GM21381 (cell line): Measurements from ENCODE around the gene NFAM1.

Source experiments
- ATAC-seq: cut with Tn5 transposase; IDR thresholded peaks from one replicate; pipeline ENCODE4 v1.9.1; 2021; ENCODE audit warnings: mild to moderate bottlenecking, moderate library complexity; ENCODE audit not compliant: unreplicated experiment

NFAM1 gene, protein sequence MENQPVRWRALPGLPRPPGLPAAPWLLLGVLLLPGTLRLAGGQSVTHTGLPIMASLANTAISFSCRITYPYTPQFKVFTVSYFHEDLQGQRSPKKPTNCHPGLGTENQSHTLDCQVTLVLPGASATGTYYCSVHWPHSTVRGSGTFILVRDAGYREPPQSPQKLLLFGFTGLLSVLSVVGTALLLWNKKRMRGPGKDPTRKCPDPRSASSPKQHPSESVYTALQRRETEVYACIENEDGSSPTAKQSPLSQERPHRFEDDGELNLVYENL

DNA sequence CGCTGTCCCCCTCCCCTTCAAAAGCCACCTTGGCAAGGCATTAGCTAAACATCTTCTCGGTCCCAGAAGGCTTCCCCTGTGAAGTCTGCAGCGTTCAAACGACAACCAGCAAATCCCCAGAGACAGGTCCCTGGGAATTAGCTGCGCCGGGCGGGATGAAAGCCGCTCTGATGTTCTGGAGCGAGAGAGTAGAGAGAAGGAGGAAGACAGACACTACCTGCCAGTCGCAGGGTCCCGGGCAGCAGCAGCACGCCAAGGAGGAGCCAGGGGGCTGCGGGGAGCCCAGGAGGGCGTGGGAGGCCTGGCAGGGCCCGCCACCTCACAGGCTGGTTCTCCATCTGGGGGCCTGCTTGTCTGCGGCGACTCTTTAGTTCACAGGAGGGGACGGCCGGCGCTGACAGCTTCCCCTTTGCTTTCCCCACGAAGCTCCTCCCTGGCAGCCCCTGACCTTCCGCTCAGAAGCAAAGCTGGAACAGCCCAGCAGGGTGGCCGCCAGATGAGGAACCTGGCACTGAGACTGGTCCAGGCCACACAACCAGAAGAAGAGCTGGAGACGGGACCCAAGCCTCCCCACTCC is at the start of gene NFAM1:
TSS of gene NFAM1 (minus strand) at position 384 of the 577 bp plus-strand sequence. CDS start at position 338, 46 bp downstream.
- no peak for ATAC-seq

DNA sequence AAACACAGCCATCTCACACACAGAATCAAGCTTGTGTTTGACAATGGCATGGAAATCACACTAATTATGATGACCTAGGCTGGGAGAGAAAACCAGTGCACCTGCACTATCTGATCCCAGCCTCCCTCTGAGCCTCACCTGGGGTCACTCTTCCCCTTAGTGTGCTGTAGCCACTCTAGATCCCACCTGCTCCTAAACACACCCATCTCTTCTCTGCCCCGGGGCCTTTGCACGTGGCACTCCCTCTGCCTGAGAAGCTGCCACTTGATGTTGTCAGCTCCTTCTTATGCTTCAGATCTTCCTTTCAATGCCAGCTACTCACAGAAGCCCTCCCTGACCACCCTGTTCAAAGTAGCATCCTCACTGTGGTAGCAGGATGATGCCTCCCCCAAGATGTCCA is 42.9 kb upstream of the NFAM1 start:
- ATAC-seq = no peak

DNA sequence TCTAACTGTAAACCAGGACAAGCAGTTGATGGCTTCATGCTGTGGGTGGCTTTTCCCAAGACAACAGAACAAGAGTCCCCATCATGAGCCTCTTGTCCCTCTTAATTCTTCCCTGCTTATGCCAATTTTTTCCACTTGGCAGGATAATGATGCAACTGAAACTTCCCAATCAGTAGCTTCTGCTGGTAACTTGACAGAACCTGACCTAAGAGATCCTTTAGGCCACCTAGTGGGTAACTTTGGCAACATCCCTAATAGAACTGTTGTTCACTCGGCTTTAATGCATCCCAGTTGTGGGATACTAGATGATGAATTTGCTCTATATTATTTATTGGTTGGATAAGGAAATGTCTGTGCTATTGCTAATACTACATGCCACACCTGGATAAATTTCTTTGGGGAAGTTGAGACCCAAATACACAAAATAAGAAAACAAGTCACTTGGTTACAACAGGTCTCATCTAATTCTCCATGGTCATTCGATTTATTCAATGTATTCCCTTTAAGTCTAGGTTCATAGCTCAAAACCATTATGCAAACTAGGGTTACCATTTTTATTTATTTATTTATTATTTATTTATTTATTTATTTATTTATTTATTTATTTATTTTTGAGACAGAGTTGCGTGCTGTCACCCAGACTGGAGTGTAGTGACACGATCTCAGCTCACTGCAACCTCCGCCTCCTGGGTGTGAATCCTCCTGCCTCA is 41.4 kb upstream of the NFAM1 start:
- ATAC-seq = no peak

DNA sequence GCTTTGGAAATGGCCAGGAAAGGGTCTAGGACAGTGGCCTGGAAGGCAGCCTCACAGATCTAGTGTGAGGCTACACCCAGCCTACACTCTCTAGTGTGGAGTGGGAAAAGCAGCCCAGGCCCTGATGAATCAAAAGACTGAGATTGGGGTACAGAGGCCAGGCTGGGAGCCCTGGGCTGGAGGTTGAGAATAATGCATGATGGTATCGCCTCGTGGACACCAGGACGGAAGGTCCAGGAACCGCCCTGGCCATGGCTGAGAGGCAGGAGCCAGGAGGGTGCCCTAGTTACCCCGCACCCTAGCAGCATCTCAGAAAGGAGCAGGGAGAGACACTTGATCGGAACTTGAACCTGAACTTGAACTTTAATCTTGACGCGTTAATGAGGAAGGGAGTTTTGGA is 40.5 kb upstream of the NFAM1 start:
- no peak for ATAC-seq

DNA sequence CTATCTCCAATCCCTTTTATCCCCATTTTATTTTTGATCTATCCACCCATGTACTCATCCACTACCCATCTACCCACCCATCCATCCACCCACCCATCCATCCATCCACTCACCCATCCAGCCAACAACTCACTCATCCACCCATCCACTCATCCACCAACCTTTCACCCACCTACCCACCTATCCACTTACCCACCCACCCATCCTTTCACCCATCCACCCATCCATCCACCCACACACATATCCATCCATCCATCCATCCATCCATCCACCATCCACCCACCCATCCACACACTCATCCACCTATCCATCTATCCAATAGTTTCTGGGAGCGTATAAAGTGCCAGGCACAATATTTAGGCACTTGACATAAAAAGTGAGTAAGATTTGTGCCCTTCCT is 39.2 kb upstream of the NFAM1 start:
- ATAC-seq = no peak

DNA sequence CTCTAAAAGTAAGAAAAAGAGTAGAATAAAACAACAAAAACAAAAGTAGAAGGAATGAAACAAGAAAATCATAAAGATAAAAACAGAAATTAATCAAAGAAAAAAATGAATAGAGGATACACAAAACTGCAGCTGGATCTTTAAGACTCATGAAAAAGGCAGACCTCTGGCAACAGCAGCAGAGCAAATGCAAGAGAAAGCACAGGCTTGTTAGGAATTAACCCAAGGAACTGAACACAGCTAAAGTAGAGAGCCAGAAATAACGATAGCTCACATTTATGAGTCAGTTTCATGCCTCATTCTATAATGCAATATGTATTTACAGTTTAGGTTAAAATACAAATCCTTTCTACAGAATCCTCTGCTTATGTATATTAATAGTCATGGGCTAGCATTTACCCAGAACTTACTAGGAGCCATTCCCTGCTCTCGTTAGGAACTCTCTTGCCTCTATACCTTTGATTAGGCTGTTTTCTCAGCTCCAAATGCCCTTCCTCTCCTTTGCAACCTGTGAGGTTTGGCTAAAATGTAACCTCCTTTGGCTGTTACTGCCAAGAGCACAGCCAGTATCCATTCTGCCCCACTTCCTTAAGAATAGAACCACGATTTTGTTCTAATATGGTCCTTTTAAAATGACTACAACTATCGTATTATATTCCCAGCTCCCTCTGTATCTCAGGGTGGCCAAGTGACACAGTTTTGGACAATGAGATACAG is 38.3 kb upstream of the NFAM1 start:
- ATAC-seq = no peak

DNA sequence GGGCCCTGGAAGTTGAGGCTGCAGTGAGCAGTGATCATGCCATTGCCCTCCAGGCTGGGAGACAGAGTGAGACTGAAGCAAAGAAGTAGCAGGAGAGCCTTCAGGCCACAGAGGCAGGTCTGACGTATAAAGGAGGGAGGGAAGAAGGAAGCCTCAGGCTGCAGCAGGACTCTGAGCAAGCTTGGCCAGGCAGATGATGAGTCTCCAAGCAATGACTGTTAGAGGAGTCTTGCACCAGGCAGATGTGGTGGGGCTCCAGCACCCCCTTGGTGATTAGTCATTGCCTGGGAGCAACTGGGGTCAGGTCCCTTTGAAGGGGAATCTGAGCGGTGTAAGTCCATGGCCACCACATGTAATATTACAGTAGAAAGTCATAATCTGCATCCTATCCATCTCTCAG is 36.6 kb upstream of the NFAM1 start:
- ATAC-seq = no peak

DNA sequence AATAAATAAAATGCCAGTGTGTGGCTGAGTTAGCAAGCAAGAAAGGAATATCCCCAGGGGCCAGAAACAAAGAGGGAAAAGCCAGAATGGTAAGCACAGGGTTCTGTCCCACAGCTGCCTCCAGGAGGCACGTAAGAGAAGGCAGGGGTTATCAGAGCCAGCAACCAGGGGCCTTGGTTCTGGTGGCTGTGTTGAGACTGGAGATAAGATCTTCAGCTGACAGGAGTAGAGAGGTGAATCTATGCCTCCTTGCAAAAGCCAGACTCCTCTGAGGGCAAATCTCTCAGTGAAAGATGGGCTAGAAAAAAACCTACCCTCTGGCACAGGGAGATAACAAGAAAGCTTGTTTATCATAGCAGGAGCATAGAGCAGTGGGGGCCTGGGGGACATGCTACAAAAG is 29.8 kb upstream of the NFAM1 start:
- no peak for ATAC-seq

DNA sequence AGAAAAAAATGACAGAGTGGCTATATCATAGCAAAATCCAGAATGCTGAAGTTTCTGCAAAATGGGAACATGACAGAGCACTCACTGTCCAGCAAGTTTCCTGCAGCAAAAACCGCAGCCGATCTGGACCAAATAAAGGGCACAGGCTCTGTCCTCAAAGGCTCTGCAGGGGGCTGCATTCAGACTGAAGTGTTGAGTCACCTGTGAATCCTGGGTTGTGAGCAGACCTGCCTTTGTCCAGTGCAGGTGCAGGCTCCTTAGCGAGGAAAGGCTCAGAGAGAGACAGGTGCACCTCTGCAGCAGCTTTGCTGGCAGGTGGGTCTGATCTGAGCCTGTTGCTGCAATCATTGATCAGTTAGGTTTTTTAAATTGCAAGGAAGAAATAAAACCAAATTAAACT is 29.3 kb upstream of the NFAM1 start:
- ATAC-seq = no peak

DNA sequence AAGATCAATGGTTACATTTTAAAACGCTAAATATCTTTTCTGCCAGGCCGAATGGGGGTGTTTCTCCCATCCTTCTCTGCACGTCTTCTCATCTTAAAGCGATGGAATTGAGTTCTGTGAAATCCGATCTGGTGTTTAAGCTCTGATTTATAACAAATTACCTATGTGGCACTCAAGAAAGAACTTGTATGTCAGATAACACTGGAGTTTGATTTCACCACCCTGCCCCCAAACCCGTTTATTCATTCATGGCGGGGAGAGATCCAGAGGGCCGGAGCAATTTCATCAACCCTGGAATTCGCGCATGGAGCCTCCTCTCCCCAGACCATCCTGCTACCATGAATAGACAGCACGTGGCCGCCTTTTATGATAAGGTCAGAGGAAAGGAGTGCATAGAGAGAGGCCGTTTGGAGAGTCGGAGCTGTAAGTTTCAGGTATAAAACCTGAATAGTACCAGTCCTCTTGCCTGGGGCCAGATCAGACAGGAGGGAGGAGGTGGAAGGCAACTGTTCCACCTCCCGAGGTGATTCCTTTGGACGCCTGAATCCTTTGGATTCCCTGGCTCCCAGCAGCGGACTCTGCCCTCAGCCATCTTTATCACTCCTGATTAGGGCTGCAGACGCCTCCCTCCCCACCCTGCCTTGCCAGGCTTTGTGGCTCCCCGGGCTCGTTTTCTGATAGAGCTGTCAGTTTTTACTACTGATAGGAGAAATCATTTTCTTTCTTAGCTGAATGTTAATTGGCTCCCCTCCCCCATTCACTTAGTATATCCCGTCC is 27.3 kb upstream of the NFAM1 start:
- no peak for ATAC-seq

DNA sequence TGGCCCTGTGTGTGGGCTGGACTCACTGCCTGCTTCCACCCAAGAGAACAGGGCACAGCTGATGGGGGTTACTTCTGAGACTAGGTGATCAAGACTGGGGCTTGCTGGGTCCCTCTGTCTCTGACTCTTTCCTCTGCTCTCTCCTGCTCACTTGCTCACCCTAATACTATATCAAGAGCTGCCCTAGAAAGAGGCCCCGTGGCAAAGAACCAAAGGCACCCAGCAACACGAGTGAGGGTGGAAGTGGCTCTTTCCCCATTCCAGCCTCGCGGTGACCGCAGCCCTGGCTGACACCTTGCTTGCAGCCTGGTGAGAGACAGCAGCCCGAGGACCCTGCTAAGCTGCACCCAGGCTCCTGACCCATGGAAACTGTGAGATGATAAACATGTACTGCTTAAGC is 20.7 kb upstream of the NFAM1 start:
- no peak for ATAC-seq

DNA sequence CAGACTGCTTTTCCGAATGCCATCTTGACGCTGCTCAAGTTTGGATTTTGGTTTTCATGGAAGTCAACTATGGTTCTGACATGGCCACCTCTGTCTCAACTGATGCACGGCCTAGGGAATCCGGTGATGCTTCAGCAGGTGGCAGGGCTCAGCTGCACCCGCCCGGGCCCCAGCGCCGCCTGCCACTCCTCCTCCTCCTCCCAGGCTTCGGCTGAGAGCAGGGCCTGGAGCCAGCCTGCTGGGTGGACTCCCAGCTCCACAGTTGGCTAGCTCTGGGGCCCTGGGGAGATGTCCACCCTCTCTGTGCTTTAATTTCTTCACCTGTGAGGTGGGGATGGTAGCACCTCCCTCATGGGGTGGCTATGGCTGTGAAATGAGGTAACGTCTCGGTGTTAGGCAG is 20.3 kb upstream of the NFAM1 start:
- no peak for ATAC-seq

DNA sequence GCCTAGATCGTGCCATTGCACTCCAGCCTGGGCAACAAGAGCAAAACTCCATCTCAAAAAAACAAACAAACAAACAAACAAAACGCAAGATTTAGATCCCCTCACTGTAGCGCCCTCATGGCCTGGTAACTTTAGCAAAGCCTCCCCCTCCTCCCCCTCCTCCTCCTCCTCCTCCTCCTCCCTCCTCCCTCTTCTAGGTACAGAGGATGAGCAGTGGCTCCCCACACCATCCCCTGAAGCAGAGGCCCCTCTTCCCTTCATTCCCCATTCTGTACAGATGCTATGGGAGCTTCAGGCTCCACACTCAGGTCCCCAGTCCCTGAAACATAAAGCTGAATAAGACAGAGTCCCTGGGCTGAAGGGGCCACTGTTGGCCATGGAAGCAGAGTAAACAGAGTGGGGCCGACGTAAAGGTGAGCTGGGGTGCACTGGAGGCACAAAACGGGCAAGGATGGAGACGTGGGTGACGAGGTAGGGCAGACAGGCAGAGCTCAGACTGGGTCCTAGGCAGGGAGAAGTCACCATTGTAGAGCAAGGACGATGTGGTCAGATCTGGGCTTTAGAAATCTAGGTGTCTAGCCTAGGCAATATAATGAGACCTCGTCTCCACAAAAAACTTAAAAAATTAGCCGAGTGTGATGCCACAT is 19.4 kb upstream of the NFAM1 start:
- ATAC-seq = no peak

DNA sequence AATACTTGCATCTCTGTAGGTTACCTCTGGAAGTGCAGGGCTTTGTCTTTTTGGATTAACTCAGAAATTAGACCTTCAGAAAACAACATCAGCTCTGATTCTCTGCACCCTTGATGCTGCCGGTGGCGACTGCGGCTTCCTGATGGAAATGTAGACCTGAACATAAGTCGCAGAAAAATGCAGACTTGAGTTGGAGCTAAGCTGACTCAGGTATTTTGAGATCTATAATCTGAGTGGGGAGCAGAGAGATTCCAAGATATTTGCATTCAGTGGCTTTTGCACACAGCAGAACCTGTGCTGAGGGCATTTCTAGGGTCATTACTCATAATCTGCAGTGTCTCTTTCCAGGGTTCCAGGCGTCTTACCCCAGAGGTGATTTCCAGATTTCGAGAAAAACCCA is 18.7 kb upstream of the NFAM1 start:
- ATAC-seq = no peak

DNA sequence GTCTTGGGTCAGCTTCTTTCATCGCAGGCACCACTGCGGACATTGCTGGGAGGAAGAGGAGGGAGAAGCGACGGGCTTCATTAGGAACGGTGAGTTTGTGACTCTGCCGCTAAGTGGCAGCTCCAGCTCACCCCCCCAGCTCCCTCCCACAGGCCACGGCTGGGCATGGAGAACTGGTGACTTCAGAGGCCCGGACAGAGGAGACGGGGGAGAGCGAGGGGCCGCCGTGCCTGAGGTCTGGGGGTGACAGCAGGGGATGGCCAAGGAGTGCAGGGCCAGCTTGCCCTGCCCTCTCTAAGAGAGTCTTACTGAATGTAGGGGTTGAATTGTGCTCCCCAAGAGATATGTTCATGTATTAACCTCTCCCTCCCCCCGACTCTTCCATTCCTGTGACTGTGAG is 13.9 kb upstream of the NFAM1 start:
- ATAC-seq = no peak

DNA sequence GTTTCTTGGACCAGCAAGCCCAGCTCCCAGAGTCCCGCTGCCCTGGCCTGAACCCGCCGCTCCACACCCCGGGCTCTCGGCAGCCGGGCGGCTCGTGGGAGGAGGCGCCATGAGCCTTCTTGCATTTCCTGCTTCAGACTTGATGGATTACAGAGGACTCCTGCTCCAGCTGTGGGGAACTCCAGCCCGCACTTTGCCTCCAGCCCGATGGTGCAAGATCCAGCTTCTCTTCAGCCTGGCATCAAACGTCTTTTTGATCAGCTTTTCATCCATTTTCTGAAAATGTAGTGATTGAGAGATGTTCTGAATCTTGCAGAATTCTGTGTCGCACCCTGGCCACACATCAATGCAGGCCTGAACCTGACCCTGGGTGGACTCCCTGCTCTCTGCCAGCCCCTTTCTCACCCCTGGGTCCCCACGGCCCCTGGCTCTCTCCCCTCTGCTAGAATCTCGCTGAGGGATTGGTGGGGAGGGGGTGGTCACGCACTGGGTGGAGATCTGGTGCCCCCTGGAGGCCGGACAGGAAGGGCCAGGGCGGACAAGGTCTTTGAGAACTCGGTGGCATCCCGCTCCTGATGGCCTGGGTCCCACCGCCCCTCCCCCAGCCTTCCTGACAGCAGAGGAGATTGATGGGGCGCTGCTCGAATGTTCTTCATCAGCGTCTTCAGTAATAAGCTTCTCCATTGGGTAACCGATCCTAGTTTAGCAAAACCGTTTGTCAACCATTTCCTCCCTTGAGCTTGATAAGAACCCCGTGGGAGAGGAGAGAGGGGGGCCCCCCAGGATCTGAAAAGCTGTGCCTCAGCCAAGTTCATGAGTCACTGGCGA is 12.1 kb upstream of the NFAM1 start:
- ATAC-seq = no peak

DNA sequence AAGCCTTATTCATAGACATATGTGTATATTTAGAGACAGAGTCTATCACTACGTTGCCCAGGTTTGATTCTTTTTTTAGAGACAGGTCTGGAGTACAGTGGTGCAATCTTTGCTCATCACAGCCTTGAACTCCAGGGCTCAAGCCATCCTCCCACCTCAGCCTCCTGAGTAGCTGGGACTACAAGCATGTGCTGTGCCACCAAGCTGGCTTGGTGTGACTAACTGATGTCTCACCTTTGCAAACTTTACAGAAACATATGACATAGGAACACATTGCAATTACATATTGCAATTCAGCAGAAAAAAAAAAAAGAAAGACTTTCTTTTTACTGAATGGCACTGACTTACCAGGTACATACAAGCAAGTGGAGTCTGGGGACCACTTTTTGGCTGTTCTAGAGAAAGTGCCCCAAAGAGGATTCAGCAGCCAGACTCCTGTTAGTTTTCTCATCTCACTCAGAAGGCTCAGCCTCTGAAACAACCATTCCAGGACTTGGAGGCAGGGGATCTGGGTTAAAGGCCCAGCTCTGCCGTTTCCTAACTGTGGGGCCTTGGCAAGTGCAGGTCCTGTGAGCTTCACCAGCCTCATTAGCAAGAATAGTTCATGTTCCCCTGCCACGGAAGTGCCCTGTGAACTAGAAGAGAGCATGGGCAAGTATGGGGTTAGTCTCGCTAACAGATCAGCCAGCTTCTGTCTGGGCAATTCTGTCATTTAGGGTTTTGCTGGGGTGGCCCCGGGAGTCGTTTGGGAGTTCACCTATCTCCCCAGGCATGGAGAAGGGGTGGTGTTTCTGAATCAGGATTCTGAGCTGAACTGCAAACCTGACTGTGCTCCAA is 11.3 kb upstream of the NFAM1 start:
- no peak for ATAC-seq

DNA sequence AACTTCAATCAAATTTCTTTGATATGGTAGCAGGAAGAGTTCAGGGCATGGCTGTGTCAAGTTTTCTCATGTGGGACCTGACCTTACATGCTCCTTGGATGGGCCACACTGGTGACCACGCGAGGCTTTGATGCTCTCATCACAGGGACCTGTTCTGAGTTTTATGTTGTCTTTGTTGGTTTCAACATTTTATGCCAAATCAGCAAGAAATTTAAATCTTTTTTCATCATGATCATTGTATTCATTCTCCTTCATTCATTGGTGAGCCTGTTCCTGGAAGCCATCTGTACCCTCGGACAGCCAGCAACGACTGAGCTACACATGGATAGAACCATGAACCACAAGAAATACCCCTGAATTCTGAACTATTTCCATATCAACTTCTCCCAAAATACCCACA is 10.5 kb upstream of the NFAM1 start:
- ATAC-seq = no peak

DNA sequence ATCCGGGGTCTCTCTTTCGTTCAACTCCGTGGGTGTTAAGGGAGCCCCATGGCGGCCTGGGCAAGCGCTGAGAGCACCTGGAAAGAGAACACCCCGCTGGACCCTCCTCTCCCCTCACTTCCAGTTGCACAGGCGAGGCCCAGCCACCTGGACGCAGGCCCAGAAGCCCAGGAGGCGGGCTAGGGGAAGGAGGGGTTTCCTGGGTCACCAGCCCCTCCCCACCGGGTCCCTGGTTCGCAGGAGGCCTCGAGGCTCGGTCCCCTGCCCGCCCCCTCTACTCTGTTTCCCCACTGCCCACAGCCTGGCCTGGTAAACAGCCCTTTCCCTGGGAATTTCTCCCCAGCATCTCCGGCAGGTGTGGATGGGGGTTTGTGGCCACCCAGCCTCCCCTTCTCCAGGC is 8.5 kb upstream of the NFAM1 start:
- ATAC-seq = no peak
